Dermis microvascular lymphatic vessel endothelial cell (primary cell): ENCODE data around the gene TMTC2. TPM values are rescaled to one million over a fixed set of nuclear protein-coding genes. Genes with fewer than 3 reads are reported as not detected.

ENCODE experiments used
- DNase-seq, 2 donors: peaks; one replicate each; pipeline versions ENCODE4 v3.0.0 to v3.0.0-alpha.2; 2010; ENCODE audit warnings: low read depth in 2 of 2
- total RNA-seq: library from RNA; depleted of rRNA; stranded (reverse); fragments of >200 nt; gene quantifications from 2 replicates; pipeline ENCODE4 v1.2.1, GENCODE V29; 2014

TMTC2 gene
- total RNA-seq, 1 donor from 2014 or later, result 4.9 TPM

- no peak for DNase-seq
Observed at GRCh38 chr12:82877963-82878362, 191.3 kb downstream of the TMTC2 start.

GRCh38 chr12:82880442-82880901 is 193.8 kb downstream of the TMTC2 start:
- peak in 1 of 2 donors; percentile 39 for DNase-seq

- no peak for DNase-seq
Observed at GRCh38 chr12:82883394-82884355, 197.0 kb downstream of the TMTC2 start.

GRCh38 chr12:82886671-82887340 is 200.1 kb downstream of the TMTC2 start:
- DNase-seq, result no peak

GRCh38 chr12:82893896-82894295 is 207.2 kb downstream of the TMTC2 start:
- peak in 1 of 2 donors; percentile 4 for DNase-seq

- no peak for DNase-seq
Observed at GRCh38 chr12:82896277-82896676, 209.6 kb downstream of the TMTC2 start.

GRCh38 chr12:82896979-82897378 is 210.3 kb downstream of the TMTC2 start:
- DNase-seq, result peak in 1 of 2 donors; percentile 9

GRCh38 chr12:82898441-82898840 is 211.7 kb downstream of the TMTC2 start:
- DNase-seq, result no peak

GRCh38 chr12:82904219-82904790 is 217.6 kb downstream of the TMTC2 start:
- DNase-seq, result no peak

GRCh38 chr12:82910246-82910893 is 223.7 kb downstream of the TMTC2 start:
- no peak for DNase-seq

- DNase-seq, result no peak
Observed at GRCh38 chr12:82912406-82912805, 225.7 kb downstream of the TMTC2 start.

- DNase-seq, result no peak
Observed at GRCh38 chr12:82919388-82920054, 232.8 kb downstream of the TMTC2 start.

GRCh38 chr12:82923935-82924334 is 237.2 kb downstream of the TMTC2 start:
- DNase-seq, result no peak

GRCh38 chr12:82926630-82927029 is 239.9 kb downstream of the TMTC2 start:
- DNase-seq, result no peak

- DNase-seq, result no peak
Observed at GRCh38 chr12:82930301-82930700, 243.6 kb downstream of the TMTC2 start.

GRCh38 chr12:82931349-82932116 is 244.8 kb downstream of the TMTC2 start:
- DNase-seq, result no peak

GRCh38 chr12:82937151-82937550 is 250.4 kb downstream of the TMTC2 start:
- DNase-seq, result no peak

- no peak for DNase-seq
Observed at GRCh38 chr12:82942521-82942920, 255.8 kb downstream of the TMTC2 start.

GRCh38 chr12:82942991-82943401 is 256.3 kb downstream of the TMTC2 start:
- DNase-seq, result no peak

- no peak for DNase-seq
Observed at GRCh38 chr12:82948491-82948890, 261.8 kb downstream of the TMTC2 start.
